Neural cell (in vitro differentiated cells): Measurements from ENCODE around the gene DNAJC6. TPM values are rescaled to one million over a fixed set of nuclear protein-coding genes. Genes with fewer than 3 reads are reported as not detected.

Source experiments
- H2AFZ ChIP-seq: fragments of 200-600, 300-800 bp; sonication (generic), shearing (Covaris generic); 2 replicates; pipeline ENCODE4 v1.6.0; 2014; ENCODE audit warnings: low read depth, mild to moderate bottlenecking, antibody characterized with exemption, low read length, moderate library complexity
- H3F3A ChIP-seq: fragments of 200-600 bp; shearing (Covaris generic); 2 replicates; pipeline ENCODE4 v1.6.1; 2016; ENCODE audit warnings: mild to moderate bottlenecking, moderate library complexity, mixed read lengths, antibody characterized with exemption, low read length; ENCODE audit not compliant: insufficient read depth, poor library complexity, severe bottlenecking
- H3K27ac ChIP-seq: fragments of 200-600, 300-800 bp; sonication (generic), shearing (Covaris generic); 2 replicates; pipeline ENCODE4 v1.5.1; 2014; ENCODE audit warnings: mild to moderate bottlenecking, low read length, moderate library complexity
- H3K27me3 ChIP-seq: fragments of 300-800, 200-600 bp; sonication (generic), shearing (Covaris generic); 2 replicates; pipeline ENCODE4 v1.6.0; 2014; ENCODE audit warnings: mild to moderate bottlenecking, low read depth, low read length, moderate library complexity; ENCODE audit not compliant: insufficient read depth
- H3K36me3 ChIP-seq: fragments of 300-800, 200-600 bp; sonication (generic), shearing (Covaris generic); 2 replicates; pipeline ENCODE4 v1.5.1; 2014; ENCODE audit warnings: mild to moderate bottlenecking, antibody characterized with exemption, low read length, moderate library complexity; ENCODE audit not compliant: insufficient read depth
- H3K4me2 ChIP-seq: fragments of 300-800, 200-600 bp; sonication (generic), shearing (Covaris generic); 2 replicates; pipeline ENCODE4 v1.6.0; 2014; ENCODE audit warnings: mild to moderate bottlenecking, low read length
- H3K4me3 ChIP-seq: fragments of 300-800, 200-600 bp; sonication (generic), shearing (Covaris generic); 2 replicates; pipeline ENCODE4 v1.5.1; 2014; ENCODE audit warnings: mild to moderate bottlenecking, low read length, moderate library complexity
- H3K79me2 ChIP-seq: fragments of 200-600 bp; shearing (Covaris generic); replicated peaks from 2 replicates; pipeline ENCODE4 v1.6.0; 2014; ENCODE audit warnings: mild to moderate bottlenecking, low read length, moderate library complexity; ENCODE audit not compliant: insufficient read depth
- H3K9ac ChIP-seq: fragments of 300-800, 200-600 bp; sonication (generic), shearing (Covaris generic); 2 replicates; pipeline ENCODE4 v1.6.1; 2016; ENCODE audit warnings: mild to moderate bottlenecking, low read length, mixed read lengths
- H3K9me2 ChIP-seq: fragments of 200-600 bp; shearing (Covaris generic); 2 replicates; pipeline ENCODE4 v1.6.1; 2016; ENCODE audit warnings: mild to moderate bottlenecking, low read length, mixed read lengths; ENCODE audit not compliant: insufficient read depth
- H3K9me3 ChIP-seq: fragments of 200-600, 300-800 bp; sonication (generic), shearing (Covaris generic); 2 replicates; pipeline ENCODE4 v1.6.1; 2016; ENCODE audit warnings: mild to moderate bottlenecking, mixed run types, low read length, moderate library complexity, mixed read lengths
- H4K20me1 ChIP-seq: fragments of 200-600 bp; shearing (Covaris generic); 2 replicates; pipeline ENCODE4 v1.6.1; 2016; ENCODE audit warnings: mild to moderate bottlenecking, mixed run types; ENCODE audit not compliant: insufficient read depth
- CTCF ChIP-seq: fragments of 450-650 bp; IDR thresholded peaks from 2 replicates; pipeline ENCODE4 v1.5.1; 2014; ENCODE audit warnings: antibody characterized with exemption, mild to moderate bottlenecking, moderate library complexity; ENCODE audit not compliant: poor library complexity, severe bottlenecking
- EP300 ChIP-seq: fragments of 450-650 bp; conservative IDR thresholded peaks from 2 replicates; pipeline ENCODE4 v1.6.1; 2014; ENCODE audit warnings: antibody characterized with exemption, mild to moderate bottlenecking, moderate library complexity; ENCODE audit not compliant: poor library complexity, severe bottlenecking
- EZH2 ChIP-seq: fragments of 200-600, 300-800 bp; shearing (Covaris generic), sonication (generic); IDR thresholded peaks from 2 replicates; pipeline ENCODE4 v1.6.1; 2014; ENCODE audit warnings: antibody characterized with exemption, low read length, borderline replicate concordance, mild to moderate bottlenecking; ENCODE audit not compliant: insufficient read depth, poor library complexity, severe bottlenecking
- MXI1 ChIP-seq: fragments of 450-650 bp; conservative IDR thresholded peaks from 2 replicates; pipeline ENCODE4 v1.6.1; 2014; ENCODE audit warnings: antibody characterized with exemption, mild to moderate bottlenecking; ENCODE audit not compliant: poor library complexity, severe bottlenecking
- POLR2AphosphoS5 ChIP-seq: IDR thresholded peaks from 2 replicates; pipeline ENCODE4 v1.6.1; 2012
- RAD21 ChIP-seq: fragments of 450-650 bp; conservative IDR thresholded peaks from 2 replicates; pipeline ENCODE4 v1.6.1; 2014; ENCODE audit warnings: antibody characterized with exemption, mild to moderate bottlenecking, moderate library complexity
- REST ChIP-seq: IDR thresholded peaks from 2 replicates; pipeline ENCODE4 v1.6.1; 2012; ENCODE audit warnings: borderline replicate concordance
- SMC3 ChIP-seq: fragments of 450-650 bp; conservative IDR thresholded peaks from 2 replicates; pipeline ENCODE4 v1.6.1; 2014; ENCODE audit warnings: antibody characterized with exemption, mild to moderate bottlenecking, moderate library complexity; ENCODE audit not compliant: poor library complexity
- TAF1 ChIP-seq: IDR thresholded peaks from 2 replicates; pipeline ENCODE4 v1.6.1; 2012; ENCODE audit warnings: low read depth
- polyA plus RNA-seq: library from polyadenylated mRNA; depleted of rRNA; stranded (reverse); fragments of >200 nt; gene quantifications from 2 replicates; pipeline ENCODE4 v1.2.3, GENCODE V29; 2014

The DNAJC6 gene
- polyA plus RNA-seq, 1 donor from 2014 or later = 47.1 TPM

- Histone ChIP-seq H3K9ac (no peak overlapping the region), H2AFZ (no peak overlapping the region), H3K9me2 (no peaks in the 10 kb centered on the region), H3K36me3 (no peaks in the 10 kb centered on the region), H3K9me3 (no peaks in the 10 kb centered on the region), H3K27ac (no peak overlapping the region), H4K20me1 (no peaks in the 10 kb centered on the region), H3K27me3 (no peaks in the 10 kb centered on the region), H3K4me3 (no peak overlapping the region), H3K79me2 (no peaks in the 10 kb centered on the region), H3F3A (no peaks in the 10 kb centered on the region), H3K4me2 (no peak overlapping the region)
- TF ChIP-seq CTCF (no peak), TAF1 (no peak), EP300 (no peak), EZH2 (no peak), POLR2AphosphoS5 (no peak), MXI1 (no peak), SMC3 (no peak), RAD21 (no peak), REST (no peak)
These were observed 53.2 kb downstream of the DNAJC6 start for GRCh38 chr1:65362545-65362944.

GRCh38 chr1:65363484-65363883 is 54.1 kb downstream of the DNAJC6 start:
- Histone ChIP-seq H3K4me2 (no peak overlapping the region), H2AFZ (no peak overlapping the region), H3K4me3 (no peak overlapping the region), H3K27me3 (no peaks in the 10 kb centered on the region), H3K9me3 (no peaks in the 10 kb centered on the region), H3K9ac (no peak overlapping the region), H3F3A (no peaks in the 10 kb centered on the region), H3K36me3 (no peaks in the 10 kb centered on the region), H3K27ac (no peak overlapping the region), H3K79me2 (no peaks in the 10 kb centered on the region), H4K20me1 (no peaks in the 10 kb centered on the region), H3K9me2 (no peaks in the 10 kb centered on the region)
- TF ChIP-seq POLR2AphosphoS5 (no peak), REST (no peak), RAD21 (no peak), CTCF (no peak), EZH2 (no peak), SMC3 (no peak), EP300 (no peak), MXI1 (no peak), TAF1 (no peak)
